NCI-H510A (cell line): ENCODE measurements around the gene DNMT3A.

ENCODE experiments used
- DNase-seq: peaks from one replicate; lab custom pipeline; 2025; lab: John Stamatoyannopoulos, UW

The DNMT3A gene

DNA sequence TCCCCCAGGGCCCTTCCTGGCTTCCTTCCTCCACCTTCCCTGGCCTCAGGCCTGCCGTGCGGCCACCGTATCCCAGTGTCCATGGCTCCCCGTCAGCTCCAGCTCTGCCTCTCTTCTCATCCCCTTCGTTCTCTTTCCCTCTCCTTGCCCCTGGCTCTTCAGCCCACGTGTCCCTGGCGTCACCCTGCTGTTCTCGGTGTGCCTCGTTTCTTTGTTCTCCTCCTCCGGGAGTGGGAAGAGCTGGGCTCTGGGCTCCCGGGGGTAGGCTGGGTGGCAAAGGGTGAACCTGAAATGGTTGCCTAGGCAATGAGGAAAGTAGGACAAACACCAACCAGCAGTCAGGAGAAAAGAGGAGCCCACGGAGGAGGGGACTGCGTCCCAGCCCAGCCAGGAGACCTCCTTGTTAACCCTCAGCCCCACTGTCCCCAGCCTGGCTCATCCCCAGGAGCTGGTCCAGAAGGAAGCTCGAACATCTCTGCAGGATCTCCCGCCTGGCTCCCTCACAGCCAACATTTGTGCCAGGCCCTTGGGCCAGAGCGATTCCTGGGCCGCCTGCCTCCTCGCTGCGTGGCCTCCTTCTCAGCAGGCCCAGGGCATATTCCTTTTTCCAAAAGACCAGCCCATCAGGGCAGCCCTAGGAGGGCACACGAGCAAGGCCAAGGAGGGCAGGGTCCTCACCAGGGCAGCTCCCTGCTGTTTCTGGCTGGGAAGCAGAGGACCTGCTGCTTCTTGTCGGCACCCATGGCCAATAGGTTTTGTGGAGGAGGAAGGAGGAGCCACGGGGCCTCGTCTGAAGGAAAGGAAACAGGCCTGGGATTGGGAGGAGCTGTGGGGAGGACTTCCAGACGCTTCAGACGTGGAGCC, 30.9 kb upstream of the DNMT3A start:
- no peak for DNase-seq

DNA sequence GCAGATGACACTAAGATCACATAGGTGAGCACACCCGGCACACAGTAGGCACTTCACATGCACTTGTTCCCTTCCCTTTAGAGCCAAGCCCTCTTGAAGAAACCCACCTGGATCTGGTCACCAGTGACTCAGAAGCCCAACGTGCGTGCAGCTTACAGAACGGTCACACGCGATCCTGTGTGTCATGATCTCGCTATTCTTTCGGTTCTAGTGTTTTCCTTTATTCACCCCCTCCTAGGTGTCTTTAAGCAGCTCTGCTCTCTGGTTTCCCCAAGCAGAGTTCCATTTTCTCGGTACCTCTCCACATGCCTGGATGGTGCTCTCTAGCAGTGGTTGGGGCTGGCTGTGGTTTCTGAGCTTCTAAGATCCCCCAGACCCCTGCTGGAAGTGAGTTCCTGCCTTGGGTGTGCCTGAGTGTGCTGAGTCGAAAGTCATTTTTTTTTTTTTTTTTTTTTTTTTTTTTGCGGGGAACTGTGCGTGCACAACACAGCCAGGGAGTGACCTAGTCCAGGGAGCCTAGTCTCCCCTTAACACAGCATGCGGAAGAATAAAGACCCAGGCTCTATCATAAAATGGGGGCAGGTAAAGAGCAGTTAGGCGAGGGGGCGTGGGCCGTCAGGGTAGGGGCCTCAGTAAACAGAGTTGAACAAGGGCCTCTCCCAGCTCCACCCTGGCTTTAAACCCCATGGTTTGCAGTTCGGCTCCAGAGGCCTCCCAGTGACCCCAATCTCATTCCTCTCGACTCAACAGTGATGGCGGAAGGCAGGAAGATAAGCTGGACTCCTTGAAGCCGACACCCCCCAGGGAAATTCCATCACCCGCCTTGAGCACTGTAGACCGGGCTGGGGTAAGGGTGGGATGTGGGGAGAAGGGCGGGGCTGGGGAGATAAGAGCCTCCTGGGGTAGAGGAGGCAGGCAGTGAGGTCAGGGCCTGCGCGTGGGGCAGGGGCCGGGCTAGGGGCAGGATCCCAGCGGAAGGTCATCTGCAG, 29.8 kb upstream of the DNMT3A start:
- DNase-seq: no peak

DNA sequence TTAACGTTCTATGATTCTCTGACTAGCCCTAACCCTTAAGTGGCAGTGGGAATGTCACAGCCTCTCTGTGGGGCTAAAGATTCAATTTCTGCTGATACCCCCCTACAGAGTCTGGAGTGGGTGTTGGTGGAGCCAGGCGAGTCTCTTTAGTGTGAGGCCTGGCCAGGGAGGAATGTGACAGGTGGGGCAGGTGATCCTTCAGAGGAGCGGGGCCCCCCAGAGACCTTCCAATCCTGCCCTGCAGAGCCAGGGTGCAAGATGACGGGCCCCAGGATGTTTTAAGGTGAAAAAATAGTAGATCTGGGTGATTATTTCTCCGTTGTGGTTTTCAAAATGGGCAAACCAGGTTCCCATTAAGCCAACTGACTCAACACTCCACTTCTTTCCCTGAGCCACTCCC, 28.2 kb upstream of the DNMT3A start:
- no peak for DNase-seq

DNA sequence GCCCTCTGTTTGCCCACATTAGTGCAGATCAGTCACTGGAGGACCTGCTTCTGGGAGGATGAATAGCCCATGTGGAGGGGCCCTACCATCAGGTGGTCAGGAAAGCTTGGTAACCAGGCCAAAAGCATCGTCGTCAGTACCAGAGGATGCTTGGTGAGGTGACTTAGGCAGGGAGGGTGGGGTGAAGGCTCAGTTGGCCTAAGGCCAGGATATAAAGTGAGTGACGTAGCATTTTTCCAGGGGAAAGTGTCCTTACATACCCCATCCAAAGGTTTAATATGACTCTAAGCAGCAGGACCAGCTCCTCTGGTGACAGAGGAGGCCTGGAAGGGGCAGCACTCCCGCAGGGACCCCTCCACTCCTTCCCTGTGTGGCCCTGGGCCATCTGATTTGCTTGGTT, 27.7 kb upstream of the DNMT3A start:
- DNase-seq: no peak

DNA sequence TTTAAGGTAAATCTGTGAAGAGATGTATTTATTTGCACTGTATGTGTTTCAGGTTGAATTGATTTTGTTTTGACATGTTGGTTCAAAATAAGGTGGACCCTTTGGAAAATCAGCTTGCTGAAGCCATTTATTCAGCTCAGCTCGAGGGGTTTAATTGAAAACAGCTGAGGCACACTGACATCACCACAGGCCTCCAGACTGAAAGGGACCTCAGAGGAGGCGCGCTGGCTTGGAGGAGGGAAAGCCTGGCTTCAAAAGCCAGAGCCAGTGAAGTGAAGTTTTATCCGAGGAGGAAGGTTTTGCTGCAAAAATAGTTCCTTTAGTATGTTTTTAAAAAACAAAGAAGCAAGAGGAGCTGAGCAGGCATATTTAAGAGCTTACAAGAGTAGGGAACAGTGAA, 26.9 kb upstream of the DNMT3A start:
- no peak for DNase-seq

DNA sequence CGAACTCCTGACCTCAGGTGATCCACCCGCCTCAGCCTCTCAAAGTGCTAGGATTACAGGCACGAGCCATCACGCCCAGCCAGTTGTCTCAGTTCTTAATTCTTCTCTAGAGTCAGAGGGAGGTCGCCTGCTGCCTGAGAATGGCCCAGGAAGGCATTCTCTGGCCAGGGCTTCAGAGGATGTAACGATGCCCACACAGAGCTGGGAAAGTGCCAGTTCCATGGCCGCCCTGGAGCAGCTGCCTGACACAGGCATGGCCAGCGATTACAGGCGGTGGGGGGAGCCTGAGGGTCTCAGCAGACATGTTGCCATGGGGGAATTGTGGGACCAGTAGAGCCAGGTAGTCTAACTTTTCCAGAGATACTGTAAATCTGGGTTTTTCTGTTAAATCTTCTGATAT, 25.6 kb upstream of the DNMT3A start:
- DNase-seq: no peak

DNA sequence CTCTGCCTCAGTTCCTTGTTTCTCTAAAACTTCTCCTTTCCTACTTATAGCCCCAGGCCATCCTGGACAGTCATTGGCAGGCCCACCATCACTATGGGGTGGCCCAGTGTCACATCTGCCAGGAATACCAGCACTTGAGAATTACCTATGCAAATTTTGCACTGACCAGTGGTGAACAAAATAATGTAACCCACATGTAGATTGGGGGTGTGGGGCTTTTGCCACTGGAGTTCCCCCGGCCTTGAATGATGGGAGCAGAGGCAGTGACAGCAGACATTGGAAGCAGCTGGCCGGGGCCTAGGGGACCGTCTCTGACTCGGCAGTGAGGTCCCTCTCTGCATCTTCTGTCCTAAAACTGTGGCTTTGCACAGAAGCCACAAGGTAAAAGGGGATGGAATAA, 24.9 kb upstream of the DNMT3A start:
- no peak for DNase-seq

DNA sequence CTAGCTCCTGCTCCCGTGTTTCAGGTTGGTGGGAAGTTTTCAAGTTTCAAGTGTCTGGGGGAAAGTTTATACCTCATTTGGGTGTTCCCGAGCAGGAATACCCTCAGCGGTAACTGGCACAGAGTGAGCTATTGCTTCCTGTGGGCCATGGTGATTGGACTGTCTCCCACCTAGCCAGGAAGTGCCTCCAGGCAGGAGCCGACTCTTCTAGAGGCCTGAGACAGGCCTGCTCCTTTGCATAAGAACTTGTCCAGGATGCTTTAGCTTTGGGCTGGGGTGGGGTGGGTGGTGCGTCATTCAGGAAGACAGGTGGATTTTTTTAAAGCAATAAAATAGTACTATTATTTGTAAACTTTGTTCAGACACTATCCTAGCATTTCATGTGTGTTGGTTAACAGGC, 23.5 kb upstream of the DNMT3A start:
- no peak for DNase-seq

DNA sequence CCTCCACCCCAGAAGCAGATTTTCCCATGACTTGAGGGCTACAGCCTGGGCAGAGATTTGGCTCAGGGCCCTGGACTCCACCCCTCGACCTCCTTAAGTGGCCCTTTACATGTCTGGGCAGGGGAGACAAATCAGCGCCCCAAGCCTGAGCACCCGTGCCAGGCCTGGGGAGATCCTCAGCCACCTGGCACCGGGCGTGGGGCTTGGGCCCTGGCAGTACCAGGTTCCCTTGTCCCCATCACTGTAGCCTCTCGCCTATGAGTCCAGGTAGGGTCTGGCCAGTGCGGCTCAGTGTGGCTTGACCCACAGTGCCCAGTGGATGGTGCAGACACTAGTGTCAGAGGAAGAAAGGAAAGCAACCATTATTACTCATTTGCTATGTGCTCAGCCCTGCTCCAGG, 22.0 kb upstream of the DNMT3A start:
- DNase-seq: no peak

DNA sequence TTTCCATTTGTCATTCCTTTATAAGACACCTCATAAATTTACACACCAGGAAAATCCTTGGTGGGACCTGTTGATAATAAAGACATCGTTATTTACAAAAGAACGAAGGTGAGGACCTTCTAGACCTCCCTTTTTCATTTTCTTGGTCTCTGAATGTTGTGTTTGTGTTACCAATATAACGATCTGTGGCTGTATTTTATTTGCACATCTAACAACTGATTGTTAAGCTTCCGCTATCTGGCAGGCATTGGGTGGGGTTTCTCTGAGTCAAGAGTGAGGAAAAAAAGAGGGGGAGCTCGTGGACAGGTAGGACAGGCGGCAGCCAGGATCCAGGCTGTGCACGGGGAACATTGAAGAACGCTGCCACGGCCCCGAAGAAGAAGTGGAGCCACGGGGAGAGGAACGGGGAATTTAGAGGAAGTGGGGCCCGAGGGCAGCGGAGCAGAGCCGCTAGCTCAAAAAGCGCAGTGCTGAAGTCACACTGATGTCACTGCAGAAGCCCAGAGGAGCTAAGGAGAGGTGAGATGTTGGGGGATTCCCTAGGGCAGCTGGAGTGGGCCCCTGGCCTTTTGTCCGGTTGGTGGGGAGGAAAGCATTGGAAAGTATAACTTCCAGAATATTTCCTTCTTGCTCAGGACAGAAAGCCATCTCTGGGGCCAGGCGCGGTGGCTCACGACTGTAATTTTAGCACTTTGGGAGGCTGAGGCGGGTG, 20.9 kb upstream of the DNMT3A start:
- DNase-seq: no peak

DNA sequence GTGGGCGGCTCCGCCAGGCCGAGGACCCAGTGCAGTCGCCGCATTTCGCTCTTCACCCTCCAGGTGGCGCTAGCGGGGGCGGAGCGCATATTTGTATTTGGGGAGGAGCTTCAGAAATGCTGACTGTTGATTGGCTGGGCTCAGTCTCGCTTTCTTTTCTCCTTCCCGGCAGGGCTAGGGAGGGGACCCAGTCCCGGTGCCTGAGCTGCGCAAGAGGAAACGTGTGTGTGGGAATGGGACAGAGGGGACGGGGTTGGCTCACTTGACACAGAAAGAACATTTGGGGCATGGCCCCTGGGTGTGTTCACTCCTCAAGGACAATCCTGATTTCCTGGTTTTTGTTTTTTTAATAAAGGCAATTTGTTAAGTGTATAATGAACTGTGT, 20.3 kb upstream of the DNMT3A start:
- peak; percentile 67 for DNase-seq

DNA sequence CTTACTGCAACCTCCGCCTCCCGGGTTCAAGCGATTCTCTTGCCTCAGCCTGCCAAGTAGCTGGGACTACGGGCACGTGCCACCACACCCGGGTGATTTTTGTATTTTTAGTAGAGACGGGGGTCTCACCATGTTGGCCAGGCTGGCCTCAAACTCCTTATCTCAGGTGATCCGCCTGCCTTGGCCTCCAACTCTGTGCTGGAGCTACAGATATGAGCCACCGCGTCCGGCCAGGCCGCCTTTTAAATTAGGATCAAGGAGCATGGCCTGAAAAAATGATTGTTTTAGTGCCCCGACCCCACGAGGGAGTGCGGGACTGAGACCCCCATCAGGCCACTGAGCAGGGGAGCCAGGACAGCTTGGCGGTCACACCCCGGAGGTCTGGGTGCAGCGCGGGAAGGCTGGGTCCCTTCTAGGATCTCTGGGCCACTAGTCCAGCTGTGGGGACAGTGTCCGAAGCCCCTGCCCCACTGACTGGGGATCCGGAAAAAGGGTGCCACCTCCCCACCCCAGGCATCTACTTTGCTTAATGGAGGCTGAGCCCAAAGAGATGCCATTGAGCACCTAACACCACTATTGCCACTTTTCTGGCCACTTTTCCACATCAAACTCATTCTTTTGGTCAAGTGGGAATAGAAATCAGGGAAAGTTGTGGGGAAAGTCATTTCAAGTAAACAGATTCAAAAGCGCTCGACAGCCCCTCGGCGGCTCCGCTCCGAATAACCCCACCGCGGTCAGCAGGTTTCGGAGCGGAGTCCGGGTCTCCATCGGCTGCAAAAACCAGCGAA, 19.7 kb upstream of the DNMT3A start:
- no peak for DNase-seq

DNA sequence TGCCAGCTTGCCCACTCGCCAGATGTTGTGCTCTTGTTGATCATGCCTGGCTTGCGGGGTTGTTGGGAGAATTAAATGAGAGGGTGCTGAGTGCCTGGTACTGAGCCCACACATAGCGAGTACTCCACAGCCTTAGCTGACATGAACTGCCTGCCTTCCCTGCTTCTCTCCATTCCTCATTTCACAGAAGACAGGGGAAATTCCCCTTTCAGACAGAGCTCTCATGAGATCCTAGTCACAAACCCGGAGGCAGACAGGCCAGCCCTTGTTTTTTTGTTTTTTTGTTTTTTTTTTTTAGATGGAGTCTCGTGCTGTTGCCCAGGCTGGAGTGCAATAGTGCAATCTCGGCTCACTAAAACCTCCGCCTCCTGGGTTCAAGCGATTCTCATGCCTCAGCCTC, 17.1 kb upstream of the DNMT3A start:
- no peak for DNase-seq

DNA sequence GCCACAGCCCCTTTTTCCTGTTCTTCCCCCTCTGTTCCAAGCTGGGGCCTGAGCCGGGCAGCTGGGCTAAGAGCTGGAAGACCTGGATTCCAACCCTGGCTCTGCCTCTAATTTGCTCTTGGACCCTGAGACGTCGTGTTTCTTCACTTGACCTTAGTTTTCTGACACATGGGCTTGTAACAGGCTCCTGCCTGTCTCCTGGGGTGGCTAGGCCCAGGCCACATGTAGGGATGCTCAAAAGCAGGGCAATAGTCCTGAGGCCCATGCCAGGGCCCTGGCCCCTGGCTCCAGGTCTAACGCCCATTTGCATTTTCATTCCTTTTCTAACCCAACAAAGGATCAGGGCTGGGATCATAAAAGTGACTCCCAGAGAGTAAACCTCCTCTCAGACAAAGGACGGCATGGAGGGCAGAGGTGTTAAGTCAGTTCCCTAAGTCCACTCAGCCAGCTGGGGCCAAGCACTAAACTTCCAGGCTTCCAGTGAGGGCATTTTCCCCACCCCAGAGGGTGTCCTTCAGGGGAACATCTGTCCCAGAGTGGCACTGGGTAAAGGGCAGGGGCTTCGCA, 16.6 kb upstream of the DNMT3A start:
- DNase-seq: no peak

DNA sequence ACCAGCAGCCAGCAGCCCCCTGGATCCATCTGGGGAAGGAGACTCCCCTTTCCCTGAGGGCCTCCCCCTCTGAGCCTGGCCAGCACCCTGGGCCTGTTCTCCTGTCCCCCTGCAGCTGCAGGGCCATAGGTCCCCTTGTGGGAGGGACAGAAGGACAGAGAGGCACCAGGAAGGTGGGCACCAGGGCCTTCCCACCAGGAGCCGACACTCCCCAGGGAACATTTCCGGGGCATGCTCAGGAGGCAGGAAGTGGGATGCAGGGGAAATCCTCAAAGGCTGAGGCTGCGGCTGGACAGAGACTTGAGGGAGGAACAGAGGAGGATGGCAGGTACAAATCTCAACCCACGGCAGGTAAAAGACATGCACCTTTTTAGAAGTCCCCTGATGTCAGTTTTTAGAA, 14.4 kb upstream of the DNMT3A start:
- no peak for DNase-seq

DNA sequence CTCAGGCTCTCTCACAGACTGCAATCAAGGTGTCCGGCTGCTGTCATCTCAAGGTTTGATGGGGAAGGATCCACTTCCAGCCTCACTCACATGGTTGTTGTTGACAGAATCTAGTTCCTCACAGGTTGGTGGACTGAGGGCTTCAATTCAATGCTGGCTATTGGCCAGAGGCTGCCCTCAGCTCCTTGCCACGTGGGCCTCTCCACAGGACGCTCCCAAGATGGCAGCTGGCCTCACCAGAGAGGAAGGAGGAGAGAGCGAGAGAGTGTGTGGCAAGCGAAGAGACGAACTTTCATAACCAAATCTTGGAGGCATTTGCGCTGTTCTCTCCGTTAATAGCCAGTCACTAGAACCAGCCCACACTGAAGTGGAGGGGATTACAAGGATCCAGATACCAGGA, 13.5 kb upstream of the DNMT3A start:
- no peak for DNase-seq

DNA sequence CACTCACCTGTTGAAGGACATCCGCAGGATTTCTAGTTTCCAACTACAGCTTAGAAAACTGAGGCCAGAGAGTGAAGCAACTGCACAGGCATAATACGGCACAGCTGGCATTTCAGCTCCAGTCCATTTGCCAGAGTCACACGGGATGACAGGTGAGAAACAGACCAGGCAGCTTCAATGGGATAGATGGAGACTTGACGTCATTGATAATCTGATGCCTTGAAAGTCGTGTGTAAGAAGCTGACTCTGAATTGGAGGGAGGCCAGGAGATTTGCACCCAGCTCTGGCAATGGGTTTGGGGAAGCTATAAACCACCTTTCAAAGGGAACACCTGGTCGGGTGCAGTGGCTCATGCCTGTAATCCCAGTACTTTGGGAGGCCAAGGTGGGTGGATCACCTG, 12.4 kb upstream of the DNMT3A start:
- DNase-seq: no peak

DNA sequence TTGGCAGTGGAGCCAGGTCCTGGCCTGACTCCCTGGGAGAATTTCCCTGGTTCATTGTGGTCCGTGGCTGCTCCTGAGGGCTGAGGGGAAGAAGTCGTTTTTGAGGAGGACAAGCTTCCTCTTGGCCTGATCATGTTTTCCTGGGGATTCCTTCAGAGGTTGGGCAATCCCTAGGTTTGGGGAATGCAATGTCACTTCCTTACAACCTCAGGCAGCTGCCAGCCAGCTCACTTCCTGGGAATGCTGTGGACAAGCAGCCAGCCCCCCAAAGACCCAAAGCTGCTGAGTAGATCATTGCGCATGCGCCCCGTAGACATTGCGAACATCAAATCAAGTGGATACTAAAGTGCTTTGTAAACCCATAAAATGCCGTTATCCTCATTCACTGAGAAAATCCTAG, 7.7 kb upstream of the DNMT3A start:
- DNase-seq: no peak

DNA sequence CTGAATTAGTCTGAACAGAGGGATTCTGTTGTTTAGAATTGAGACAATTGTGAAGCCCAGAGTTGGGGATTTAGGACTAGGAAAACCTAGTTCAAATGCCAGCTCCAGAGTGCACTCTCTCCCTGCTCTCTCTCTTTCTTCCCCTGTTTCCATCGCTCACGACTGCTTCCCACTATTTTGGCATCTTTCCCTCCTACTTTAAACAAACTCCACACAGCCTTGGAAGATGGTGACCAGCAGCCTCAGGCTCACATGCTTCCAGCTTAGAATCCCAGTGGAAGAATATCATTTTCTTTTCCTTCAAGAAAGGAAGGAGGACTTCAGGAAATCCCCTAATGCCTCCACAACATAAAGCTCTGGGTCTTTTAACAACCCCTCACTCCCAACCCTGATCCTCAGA, 6.1 kb upstream of the DNMT3A start:
- no peak for DNase-seq

DNA sequence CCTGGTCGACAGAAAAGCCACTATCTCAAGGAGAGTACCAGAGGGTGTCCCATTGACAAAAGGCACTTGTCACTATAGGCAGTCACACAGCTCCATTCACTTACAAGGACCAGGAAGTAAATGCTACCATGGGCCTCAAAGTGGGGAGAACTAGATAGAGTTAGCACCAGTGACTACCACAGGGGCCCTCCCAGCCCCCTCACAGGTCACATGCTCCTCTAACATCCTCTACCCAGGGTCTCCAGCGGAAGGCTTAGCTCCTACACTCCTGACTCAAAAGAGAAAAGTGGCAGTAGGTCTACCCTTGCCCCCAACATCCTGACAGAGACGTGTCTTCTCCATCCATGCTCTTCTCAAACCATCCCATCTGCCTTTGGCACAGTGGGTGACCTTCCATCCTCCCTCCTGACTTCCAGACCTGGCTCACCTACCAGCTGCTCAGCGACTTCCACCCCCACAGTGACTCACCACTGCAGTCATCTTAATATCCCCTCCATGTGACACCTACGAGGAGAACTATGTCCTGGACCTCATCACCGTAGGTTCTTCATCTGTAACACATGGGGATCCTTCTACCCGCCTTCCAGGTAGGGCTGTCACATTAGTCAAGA, 5.6 kb upstream of the DNMT3A start:
- no peak for DNase-seq
